Peyer's patch (tissue), 4 donors: ENCODE measurements around the gene C14orf180. TPM values are rescaled to one million over a fixed set of nuclear protein-coding genes. Genes with fewer than 3 reads are reported as not detected.
A peak's percentile ranks its signal among the peaks of the same experiment; 100 is the strongest.

ENCODE experiments used
- DNase-seq, 3 donors: peaks; one replicate each; pipeline ENCODE4 v3.0.0-alpha.2; 2017 to 2019
- H3K27ac ChIP-seq, 4 donors: fragments of 200-600 bp; sonication (generic); one replicate each; pipeline ENCODE4 v1.5.1; 2016 to 2019
- H3K27me3 ChIP-seq, 2 donors: fragments of 200-600 bp; sonication (generic); one replicate each; pipeline ENCODE4 v1.5.1; 2019
- H3K36me3 ChIP-seq, 3 donors: fragments of 200-600 bp; sonication (generic); one replicate each; pipeline ENCODE4 v1.5.1; 2016 to 2019
- H3K4me1 ChIP-seq, 4 donors: fragments of 200-600 bp; sonication (generic); one replicate each; pipeline ENCODE4 v1.5.1; 2016 to 2019
- H3K4me3 ChIP-seq, 4 donors: fragments of 200-600 bp; sonication (generic); 1 replicate in 3 of 4; 2 replicates in 1 of 4; pipeline ENCODE4 v1.5.1; 2016 to 2019; ENCODE audit warnings: mild to moderate bottlenecking in 1 of 4
- H3K9me3 ChIP-seq, 4 donors: fragments of 200-600 bp; sonication (generic); one replicate each; pipeline ENCODE4 v1.5.1; 2016 to 2019; ENCODE audit warnings: mild to moderate bottlenecking in 1 of 4
- POLR2A ChIP-seq, 2 donors: fragments of 450-650 bp; IDR thresholded peaks; one replicate each; pipeline ENCODE4 v1.5.1; 2017; ENCODE audit warnings: antibody characterized with exemption in 2 of 2, mild to moderate bottlenecking in 2 of 2, moderate library complexity in 2 of 2
- total RNA-seq, 4 donors: library from RNA; depleted of rRNA; stranded (reverse); fragments of >200 nt; gene quantifications; one replicate each; pipeline ENCODE4 v1.1.0, GENCODE V29; 2016
- TF ChIP-seq, protein P1 (sequence below), 6 experiments: fragments of 450-650 bp in 4 of 6; fragments of 200-600 bp in 2 of 6; sonication (generic) in 1 of 6; IDR thresholded peaks; one replicate each; pipeline ENCODE4 v1.5.1; 2017 to 2019; ENCODE audit warnings: antibody characterized with exemption in 6 of 6, mild to moderate bottlenecking in 3 of 6, moderate library complexity in 1 of 6

C14orf180 gene
- total RNA-seq, 4 donors from 2014 or later: 0.70 TPM; not detected in 3

DNA sequence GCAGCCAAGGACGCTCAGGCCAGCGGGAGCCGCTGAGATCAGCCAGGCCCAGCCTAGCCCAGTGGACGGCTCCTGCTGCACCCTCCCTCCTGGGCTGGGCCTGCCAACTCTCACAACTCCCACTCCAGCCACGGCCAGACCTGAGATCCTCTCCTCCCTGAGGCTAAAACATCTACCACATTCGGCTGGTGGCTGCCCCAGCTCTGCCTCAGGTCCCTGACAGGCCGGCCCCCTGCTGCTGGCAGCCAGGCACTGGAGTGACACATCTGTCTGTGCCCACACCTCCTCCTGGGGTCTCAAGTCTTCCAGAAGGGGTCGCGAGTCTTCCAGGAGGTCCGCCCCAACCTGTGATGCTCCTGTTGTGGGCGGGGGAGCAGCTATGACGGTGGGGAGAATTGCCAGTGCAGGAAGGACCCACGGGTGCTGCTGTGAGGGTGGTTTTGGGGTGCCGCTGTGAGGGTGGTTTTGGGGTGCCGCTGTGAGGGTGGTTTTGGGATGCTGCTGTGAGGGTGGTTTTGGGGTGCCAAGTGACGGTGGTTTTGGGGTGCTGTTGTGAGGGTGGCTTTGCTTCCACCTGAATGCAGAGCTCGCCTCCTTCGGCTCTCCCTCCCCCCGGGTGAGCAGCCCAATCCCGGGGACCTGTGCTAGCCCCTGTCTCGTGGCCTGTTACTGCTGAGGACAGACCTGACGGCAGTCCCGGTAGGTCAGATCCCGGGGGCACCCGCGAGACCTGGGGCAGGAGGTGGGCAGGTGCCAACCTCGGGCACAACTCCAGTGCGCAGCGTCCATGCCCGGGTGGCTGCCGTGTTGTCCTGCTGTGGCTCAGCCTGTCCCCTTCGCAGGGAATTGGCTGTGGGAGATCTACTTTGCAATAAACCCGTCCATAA, 27.5 kb upstream of the C14orf180 start:
- peak in 2 of 3 donors; percentile 30 to 33 for DNase-seq

DNA sequence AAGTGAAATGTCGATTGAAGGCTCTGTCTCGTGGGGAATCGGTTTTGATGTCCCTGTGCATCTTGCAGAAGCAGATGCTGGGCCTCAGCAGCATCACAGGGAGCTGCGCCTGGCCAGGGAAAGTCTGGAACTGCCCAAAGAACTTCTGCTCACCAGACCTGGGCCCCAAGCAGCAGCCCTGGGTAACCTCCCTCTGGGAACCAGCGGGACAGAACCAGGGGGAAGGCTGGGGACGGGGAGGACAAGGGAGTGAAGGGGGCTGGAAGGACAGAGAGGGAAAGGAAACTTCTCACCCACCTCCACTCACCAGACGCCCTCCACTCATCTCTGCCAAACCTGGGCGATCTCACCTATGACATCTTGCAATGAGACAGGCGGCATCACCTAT, 26.8 kb upstream of the C14orf180 start:
- no peak overlapping the region for H3K4me3 ChIP-seq
- DNase-seq: peak in 1 of 3 donors; percentile 22
- no peaks in the 10 kb centered on the region for H3K27me3 ChIP-seq
- H3K36me3 ChIP-seq: no peaks in the 10 kb centered on the region
- TF ChIP-seq, protein P1, sequence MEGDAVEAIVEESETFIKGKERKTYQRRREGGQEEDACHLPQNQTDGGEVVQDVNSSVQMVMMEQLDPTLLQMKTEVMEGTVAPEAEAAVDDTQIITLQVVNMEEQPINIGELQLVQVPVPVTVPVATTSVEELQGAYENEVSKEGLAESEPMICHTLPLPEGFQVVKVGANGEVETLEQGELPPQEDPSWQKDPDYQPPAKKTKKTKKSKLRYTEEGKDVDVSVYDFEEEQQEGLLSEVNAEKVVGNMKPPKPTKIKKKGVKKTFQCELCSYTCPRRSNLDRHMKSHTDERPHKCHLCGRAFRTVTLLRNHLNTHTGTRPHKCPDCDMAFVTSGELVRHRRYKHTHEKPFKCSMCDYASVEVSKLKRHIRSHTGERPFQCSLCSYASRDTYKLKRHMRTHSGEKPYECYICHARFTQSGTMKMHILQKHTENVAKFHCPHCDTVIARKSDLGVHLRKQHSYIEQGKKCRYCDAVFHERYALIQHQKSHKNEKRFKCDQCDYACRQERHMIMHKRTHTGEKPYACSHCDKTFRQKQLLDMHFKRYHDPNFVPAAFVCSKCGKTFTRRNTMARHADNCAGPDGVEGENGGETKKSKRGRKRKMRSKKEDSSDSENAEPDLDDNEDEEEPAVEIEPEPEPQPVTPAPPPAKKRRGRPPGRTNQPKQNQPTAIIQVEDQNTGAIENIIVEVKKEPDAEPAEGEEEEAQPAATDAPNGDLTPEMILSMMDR (IDR thresholded peaks at IDR 0.05): no peak
- TF ChIP-seq POLR2A (IDR thresholded peaks at IDR 0.05): no peak
- H3K27ac ChIP-seq: no peak overlapping the region
- H3K9me3 ChIP-seq: no peaks in the 10 kb centered on the region
- no peaks in the 10 kb centered on the region for H3K4me1 ChIP-seq

More for the DNA sequence above, 27.5 kb upstream of the C14orf180 start:
- Histone ChIP-seq H3K36me3 (no peaks in the 10 kb centered on the region), H3K27me3 (no peaks in the 10 kb centered on the region), H3K27ac (no peak overlapping the region), H3K9me3 (no peaks in the 10 kb centered on the region), H3K4me1 (no peaks in the 10 kb centered on the region), H3K4me3 (no peak overlapping the region)
- TF ChIP-seq, protein P1 (IDR thresholded peaks at IDR 0.05): no peak
- no peak for TF ChIP-seq POLR2A (IDR thresholded peaks at IDR 0.05)

GRCh38 chr14:104553166-104554087, 26.1 kb upstream of the C14orf180 start:
- Histone ChIP-seq H3K4me1 (no peaks in the 10 kb centered on the region), H3K4me3 (no peak overlapping the region), H3K27ac (no peak overlapping the region), H3K27me3 (no peaks in the 10 kb centered on the region), H3K36me3 (no peaks in the 10 kb centered on the region), H3K9me3 (no peaks in the 10 kb centered on the region)
- no peak for TF ChIP-seq POLR2A (IDR thresholded peaks at IDR 0.05)
- TF ChIP-seq, protein P1 (IDR thresholded peaks at IDR 0.05): no peak
- DNase-seq: peak in 1 of 3 donors; percentile 33

DNA sequence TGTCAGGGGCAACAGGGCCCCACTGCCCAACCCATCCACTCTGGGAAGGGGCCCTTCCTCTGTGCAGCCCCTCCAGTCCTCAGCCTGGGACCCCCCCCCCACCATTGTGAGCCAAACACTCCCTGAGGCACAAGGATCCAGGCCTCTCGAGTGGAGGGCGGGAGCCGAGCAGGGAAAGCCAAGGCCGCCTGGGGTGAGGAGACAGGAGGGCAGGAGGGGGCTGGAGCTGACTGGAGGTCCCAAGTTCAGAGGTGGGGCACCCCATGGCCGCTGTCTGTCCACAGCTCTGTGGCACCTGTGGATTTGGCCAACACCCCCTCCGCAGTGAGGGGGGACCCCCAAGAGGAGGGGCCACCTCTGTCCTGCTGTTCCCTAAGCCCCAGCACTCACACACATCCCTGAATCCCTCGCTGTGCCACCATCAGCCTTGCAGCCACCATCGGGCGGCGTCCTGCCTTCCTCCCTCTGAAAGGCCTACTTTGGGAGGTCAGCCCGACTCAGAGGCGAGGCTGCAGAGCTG, 25.4 kb upstream of the C14orf180 start:
- H3K27ac ChIP-seq: no peak overlapping the region
- no peak for TF ChIP-seq POLR2A (IDR thresholded peaks at IDR 0.05)
- TF ChIP-seq, protein P1 (IDR thresholded peaks at IDR 0.05): no peak
- no peaks in the 10 kb centered on the region for H3K27me3 ChIP-seq
- H3K9me3 ChIP-seq: no peaks in the 10 kb centered on the region
- no peak overlapping the region for H3K4me3 ChIP-seq
- no peaks in the 10 kb centered on the region for H3K36me3 ChIP-seq
- H3K4me1 ChIP-seq: no peaks in the 10 kb centered on the region
- DNase-seq: peak in 1 of 3 donors; percentile 35

GRCh38 chr14:104554608-104555429, 24.7 kb upstream of the C14orf180 start:
- no peaks in the 10 kb centered on the region for H3K4me1 ChIP-seq
- H3K9me3 ChIP-seq: no peaks in the 10 kb centered on the region
- H3K27me3 ChIP-seq: no peaks in the 10 kb centered on the region
- no peak overlapping the region for H3K27ac ChIP-seq
- H3K36me3 ChIP-seq: no peaks in the 10 kb centered on the region
- TF ChIP-seq POLR2A (IDR thresholded peaks at IDR 0.05): no peak
- TF ChIP-seq, protein P1 (IDR thresholded peaks at IDR 0.05): no peak
- no peak overlapping the region for H3K4me3 ChIP-seq
- DNase-seq: peak in 1 of 3 donors; percentile 42
